SK-N-SH (cell line): Measurements from ENCODE around the gene SOX13. TPM values are rescaled to one million over a fixed set of nuclear protein-coding genes. Genes with fewer than 3 reads are reported as not detected.

Experiments used
- CTCF ChIA-PET: fragments of 300-600, 350-600 bp; formaldehyde crosslinking; extraction: SDS; loops from one replicate; lab custom pipeline; 2021; lab: Yijun Ruan, JAX
- POLR2A ChIA-PET: fragments of 350-600 bp; sonication (Branson Sonifier 250); formaldehyde crosslinking; extraction: SDS; loops from one replicate; lab custom pipeline; 2020; ENCODE audit warnings: antibody characterized with exemption, inconsistent platforms; lab: Yijun Ruan, JAX
- DNase-seq: peaks from one replicate; pipeline ENCODE4 v3.0.0; 2012
- H2AFZ ChIP-seq: fragments of 200-600 bp; sonication (generic); 2 replicates; pipeline ENCODE4 v1.8.1; 2016; ENCODE audit warnings: antibody characterized with exemption, mild to moderate bottlenecking, low read depth
- H3F3A ChIP-seq: fragments of 200-600 bp; sonication (generic); replicated peaks from 2 replicates; pipeline ENCODE3; 2016; ENCODE audit warnings: antibody characterized with exemption, mild to moderate bottlenecking; ENCODE audit not compliant: insufficient read depth
- H3K27ac ChIP-seq, 2 experiments: fragments of 200-500 bp in 1 of 2; fragments of 200-600 bp in 1 of 2; sonication (Bioruptor generic) in 1 of 2; sonication (generic), shearing (Covaris generic) in 1 of 2; 2 replicates each; pipeline versions ENCODE4 v1.5.1 to v1.6.1; 2014 to 2016; ENCODE audit warnings: low read depth in 2 of 2, inconsistent platforms in 1 of 2, low read length in 1 of 2, mild to moderate bottlenecking in 1 of 2, mixed read lengths in 1 of 2
- H3K27me3 ChIP-seq: fragments of 200-600 bp; sonication (generic), shearing (Covaris generic); 2 replicates; pipeline ENCODE4 v1.6.1; 2016; ENCODE audit warnings: mixed run types; ENCODE audit not compliant: insufficient read depth
- H3K36me3 ChIP-seq, 2 experiments: fragments of 200-500 bp in 1 of 2; fragments of 200-600 bp in 1 of 2; sonication (Bioruptor generic) in 1 of 2; sonication (generic) in 1 of 2; replicated peaks in 1 of 2; 2 replicates each; pipeline versions ENCODE3 to v1.5.1; 2014 to 2016; ENCODE audit warnings: low read length in 1 of 2, mild to moderate bottlenecking in 1 of 2; ENCODE audit not compliant: insufficient read depth in 2 of 2, control insufficient read depth in 1 of 2
- H3K4me1 ChIP-seq, 2 experiments: fragments of 200-500 bp in 1 of 2; fragments of 200-600 bp in 1 of 2; sonication (Bioruptor generic) in 1 of 2; sonication (generic), shearing (Covaris generic) in 1 of 2; 2 replicates each; pipeline versions ENCODE4 v1.5.1 to v1.6.1; 2014 to 2016; ENCODE audit warnings: low read depth in 1 of 2, low read length in 1 of 2, mixed run types in 1 of 2; ENCODE audit not compliant: insufficient read depth in 2 of 2, control insufficient read depth in 1 of 2
- H3K4me2 ChIP-seq: fragments of 200-600 bp; sonication (generic), shearing (Covaris generic); 2 replicates; pipeline ENCODE4 v1.6.1; 2017; ENCODE audit warnings: mixed run types
- H3K4me3 ChIP-seq, 2 experiments: fragments of 200-500 bp in 1 of 2; fragments of 200-600 bp in 1 of 2; sonication (Bioruptor generic) in 1 of 2; sonication (generic), shearing (Covaris generic) in 1 of 2; 2 replicates each; pipeline versions ENCODE4 v1.5.1 to v1.8.1; 2014 to 2016; ENCODE audit warnings: low read depth in 2 of 2, inconsistent platforms in 1 of 2, low read length in 1 of 2, mild to moderate bottlenecking in 1 of 2, mixed read lengths in 1 of 2, moderate library complexity in 1 of 2
- H3K79me2 ChIP-seq: fragments of 200-600 bp; sonication (generic); 2 replicates; pipeline ENCODE4 v1.8.1; 2017; ENCODE audit warnings: mild to moderate bottlenecking; ENCODE audit not compliant: insufficient read depth
- H3K9ac ChIP-seq: fragments of 200-600 bp; sonication (generic); 2 replicates; pipeline ENCODE4 v1.6.1; 2017; ENCODE audit warnings: mixed run types
- H3K9me2 ChIP-seq: fragments of 200-600 bp; sonication (generic); 2 replicates; pipeline ENCODE4 v1.6.1; 2017; ENCODE audit warnings: mixed run types
- H3K9me3 ChIP-seq: fragments of 200-600 bp; sonication (generic); 2 replicates; pipeline ENCODE4 v1.6.1; 2017; ENCODE audit warnings: mixed run types, mild to moderate bottlenecking, moderate library complexity
- H4K20me1 ChIP-seq: fragments of 200-600 bp; sonication (generic); 2 replicates; pipeline ENCODE4 v1.6.1; 2017; ENCODE audit warnings: mild to moderate bottlenecking, mixed run types; ENCODE audit not compliant: insufficient read depth
- GABPA ChIP-seq: IDR thresholded peaks from 2 replicates; pipeline ENCODE4 v1.4.0; 2012; ENCODE audit warnings: low read depth, mild to moderate bottlenecking
- JUND ChIP-seq: IDR thresholded peaks from 2 replicates; pipeline ENCODE4 v1.4.0; 2012
- RCOR1 ChIP-seq: fragments of 150-350 bp; IDR thresholded peaks from 2 replicates; pipeline ENCODE4 v1.6.1; 2017; ENCODE audit warnings: antibody characterized with exemption, low read length
- TEAD4 ChIP-seq: IDR thresholded peaks from 2 replicates; pipeline ENCODE4 v1.4.0; 2012; ENCODE audit warnings: mild to moderate bottlenecking, borderline replicate concordance; ENCODE audit not compliant: insufficient read depth
- WGBS: methylation state at CpG from one replicate; pipeline ENCODE4 v1.1.6; 2017; ENCODE audit warnings: low lambda C conversion rate; 5-methylcytosine and 5-hydroxymethylcytosine counted together
- polyA plus RNA-seq, 3 experiments: library from polyadenylated mRNA; depleted of rRNA; stranded (reverse); fragments of >200 nt; gene quantifications; 2 replicates each; pipeline ENCODE4 v1.2.3, GENCODE V29; 2012
- TF ChIP-seq, protein P1 (sequence below): IDR thresholded peaks from 2 replicates; pipeline ENCODE4; 2012
- TF ChIP-seq, protein P2 (sequence below): fragments of 150-350 bp; IDR thresholded peaks from 2 replicates; pipeline ENCODE4 v1.6.1; 2016; ENCODE audit warnings: mild to moderate bottlenecking, low read depth, low read length
- TF ChIP-seq, protein P3 (sequence below): IDR thresholded peaks from 2 replicates; pipeline ENCODE4 v1.6.1; 2012; ENCODE audit warnings: mild to moderate bottlenecking, low read depth, low read length, moderate library complexity

The SOX13 gene
- polyA plus RNA-seq, 1 of the 3 experiments (the other 2 are of a cell fraction) = 10.6 TPM

DNA sequence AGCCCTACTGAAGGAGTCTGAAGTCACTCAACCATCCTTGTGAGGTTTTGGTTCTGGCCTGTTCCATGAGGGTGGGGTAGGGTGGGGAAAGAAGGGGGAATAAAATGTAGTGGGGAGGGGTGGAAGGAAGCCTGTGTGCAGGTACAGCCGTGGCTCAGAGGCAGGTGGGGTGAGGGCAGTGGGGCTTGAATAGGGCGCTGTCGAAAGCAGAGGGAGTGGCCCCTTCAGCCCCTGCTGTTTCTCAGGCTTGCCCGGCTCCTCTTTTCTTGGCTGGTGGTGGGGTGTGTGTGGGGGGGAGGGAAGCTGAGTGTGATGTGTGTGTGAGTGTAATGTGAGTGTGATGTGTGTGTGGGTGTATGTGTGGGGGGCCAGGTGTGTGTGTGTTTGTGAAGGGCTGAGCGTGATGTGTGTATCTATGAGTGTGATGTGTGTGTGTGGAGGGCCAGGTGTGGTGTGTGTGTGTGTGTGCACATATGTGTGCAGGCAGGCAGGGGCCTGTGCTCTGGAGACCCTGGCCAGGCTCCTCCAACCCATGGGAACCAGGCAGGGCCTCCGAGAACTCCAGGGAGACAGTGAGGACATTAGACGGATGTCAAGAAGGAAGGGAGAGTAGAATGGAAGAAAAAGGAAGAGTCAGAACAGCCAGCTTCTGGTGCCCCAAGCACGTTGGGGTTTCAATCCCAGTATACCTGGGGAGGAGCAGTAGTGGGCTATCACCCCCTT lies 9.0 kb downstream of the SOX13 start (continued):
- TF ChIP-seq, protein P1, sequence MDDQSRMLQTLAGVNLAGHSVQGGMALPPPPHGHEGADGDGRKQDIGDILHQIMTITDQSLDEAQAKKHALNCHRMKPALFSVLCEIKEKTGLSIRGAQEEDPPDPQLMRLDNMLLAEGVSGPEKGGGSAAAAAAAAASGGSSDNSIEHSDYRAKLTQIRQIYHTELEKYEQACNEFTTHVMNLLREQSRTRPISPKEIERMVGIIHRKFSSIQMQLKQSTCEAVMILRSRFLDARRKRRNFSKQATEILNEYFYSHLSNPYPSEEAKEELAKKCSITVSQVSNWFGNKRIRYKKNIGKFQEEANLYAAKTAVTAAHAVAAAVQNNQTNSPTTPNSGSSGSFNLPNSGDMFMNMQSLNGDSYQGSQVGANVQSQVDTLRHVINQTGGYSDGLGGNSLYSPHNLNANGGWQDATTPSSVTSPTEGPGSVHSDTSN = no peak
- TF ChIP-seq, protein P2, sequence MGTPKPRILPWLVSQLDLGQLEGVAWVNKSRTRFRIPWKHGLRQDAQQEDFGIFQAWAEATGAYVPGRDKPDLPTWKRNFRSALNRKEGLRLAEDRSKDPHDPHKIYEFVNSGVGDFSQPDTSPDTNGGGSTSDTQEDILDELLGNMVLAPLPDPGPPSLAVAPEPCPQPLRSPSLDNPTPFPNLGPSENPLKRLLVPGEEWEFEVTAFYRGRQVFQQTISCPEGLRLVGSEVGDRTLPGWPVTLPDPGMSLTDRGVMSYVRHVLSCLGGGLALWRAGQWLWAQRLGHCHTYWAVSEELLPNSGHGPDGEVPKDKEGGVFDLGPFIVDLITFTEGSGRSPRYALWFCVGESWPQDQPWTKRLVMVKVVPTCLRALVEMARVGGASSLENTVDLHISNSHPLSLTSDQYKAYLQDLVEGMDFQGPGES = no peak
- TF ChIP-seq RCOR1 (no peak), GABPA (no peak)
- TF ChIP-seq, all 33 proteins: peak for 0

DNA sequence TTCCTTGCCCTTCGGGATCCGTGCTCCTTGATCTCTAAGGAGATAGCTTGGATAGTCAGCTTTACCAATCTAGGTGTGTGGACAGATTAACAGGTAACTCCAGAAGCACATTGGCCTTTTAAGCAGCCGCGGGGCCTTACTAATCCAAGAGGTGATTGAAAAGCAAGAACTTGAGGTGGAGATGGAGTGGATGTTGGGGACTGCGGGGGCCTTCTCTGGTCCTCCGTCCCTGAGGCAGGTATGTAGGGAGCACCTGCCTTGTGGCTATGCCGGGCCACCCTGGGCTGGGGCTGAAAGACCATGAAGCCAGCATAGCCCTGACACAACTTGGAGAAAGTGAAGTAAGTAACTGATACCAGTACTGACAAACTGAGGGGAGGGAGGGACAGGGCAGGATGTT lies 10.6 kb downstream of the SOX13 start:
- Histone ChIP-seq H3K9me2 (no peaks in the 10 kb centered on the region), H4K20me1 (no peaks in the 10 kb centered on the region), H3K4me2 (no peak overlapping the region), H3K27ac (no peak overlapping the region), H3K36me3 (no peaks in the 10 kb centered on the region), H3K9ac (no peak overlapping the region), H3K27me3 (no peaks in the 10 kb centered on the region), H3K9me3 (no peaks in the 10 kb centered on the region), H3F3A (no peaks in the 10 kb centered on the region), H2AFZ (no peak overlapping the region), H3K4me3 (no peak overlapping the region), H3K4me1 (peaks cover 11 to 22% of the 10 kb centered on the region in 2 experiments; a peak in 2 of 4 replicates), H3K79me2 (no peaks in the 10 kb centered on the region)
- ChIA-PET CTCF (interaction anchor here (1.8 kb wide), 1 partner anchor 46 kb away, joined by 9 read pairs; no protein-coding TSS in a partner anchor), POLR2A (no interaction called here)
- WGBS = 95% methylated on average over 7 of the region's 7 CpGs
- TF ChIP-seq, protein P3, sequence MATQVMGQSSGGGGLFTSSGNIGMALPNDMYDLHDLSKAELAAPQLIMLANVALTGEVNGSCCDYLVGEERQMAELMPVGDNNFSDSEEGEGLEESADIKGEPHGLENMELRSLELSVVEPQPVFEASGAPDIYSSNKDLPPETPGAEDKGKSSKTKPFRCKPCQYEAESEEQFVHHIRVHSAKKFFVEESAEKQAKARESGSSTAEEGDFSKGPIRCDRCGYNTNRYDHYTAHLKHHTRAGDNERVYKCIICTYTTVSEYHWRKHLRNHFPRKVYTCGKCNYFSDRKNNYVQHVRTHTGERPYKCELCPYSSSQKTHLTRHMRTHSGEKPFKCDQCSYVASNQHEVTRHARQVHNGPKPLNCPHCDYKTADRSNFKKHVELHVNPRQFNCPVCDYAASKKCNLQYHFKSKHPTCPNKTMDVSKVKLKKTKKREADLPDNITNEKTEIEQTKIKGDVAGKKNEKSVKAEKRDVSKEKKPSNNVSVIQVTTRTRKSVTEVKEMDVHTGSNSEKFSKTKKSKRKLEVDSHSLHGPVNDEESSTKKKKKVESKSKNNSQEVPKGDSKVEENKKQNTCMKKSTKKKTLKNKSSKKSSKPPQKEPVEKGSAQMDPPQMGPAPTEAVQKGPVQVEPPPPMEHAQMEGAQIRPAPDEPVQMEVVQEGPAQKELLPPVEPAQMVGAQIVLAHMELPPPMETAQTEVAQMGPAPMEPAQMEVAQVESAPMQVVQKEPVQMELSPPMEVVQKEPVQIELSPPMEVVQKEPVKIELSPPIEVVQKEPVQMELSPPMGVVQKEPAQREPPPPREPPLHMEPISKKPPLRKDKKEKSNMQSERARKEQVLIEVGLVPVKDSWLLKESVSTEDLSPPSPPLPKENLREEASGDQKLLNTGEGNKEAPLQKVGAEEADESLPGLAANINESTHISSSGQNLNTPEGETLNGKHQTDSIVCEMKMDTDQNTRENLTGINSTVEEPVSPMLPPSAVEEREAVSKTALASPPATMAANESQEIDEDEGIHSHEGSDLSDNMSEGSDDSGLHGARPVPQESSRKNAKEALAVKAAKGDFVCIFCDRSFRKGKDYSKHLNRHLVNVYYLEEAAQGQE = no peak
- TF ChIP-seq JUND (no peak), TEAD4 (no peak)
- DNase-seq = no peak
